Measurements from ENCODE around the gene TMSB15B. TPM values are rescaled to one million over a fixed set of nuclear protein-coding genes. Genes with fewer than 3 reads are reported as not detected.
"Not testable (repeated sequence)": the region's sequence is repeated elsewhere in the genome, so short reads cannot be mapped to it uniquely, and the experiment has no call there.

The TMSB15B gene
- total RNA-seq, 1 donor from 2014 or later, result 12.5 TPM

DNA sequence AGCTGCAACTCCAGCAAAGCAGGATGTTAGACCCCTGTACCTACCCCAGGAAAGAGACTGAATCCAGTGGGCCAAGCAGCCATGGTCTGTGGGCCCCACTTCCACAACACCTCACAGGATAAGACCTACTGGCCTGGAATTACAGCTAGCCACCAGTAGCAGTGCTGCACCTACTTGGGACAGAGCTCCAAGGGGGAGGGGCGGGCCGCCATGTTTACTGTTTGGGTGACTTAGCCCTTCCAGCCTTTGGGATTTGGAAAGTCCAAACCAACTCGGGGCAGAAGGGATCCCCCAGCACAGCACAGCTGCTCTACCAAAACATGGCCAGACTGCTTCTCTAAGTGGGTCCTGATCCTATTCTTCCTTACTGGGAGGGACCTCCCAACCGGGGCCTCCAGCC is 9.1 kb upstream of the TMSB15B start:
- H3K4me3 Mint-ChIP-seq (ENCODE audit: unreplicated experiment), result no peak overlapping the region

DNA sequence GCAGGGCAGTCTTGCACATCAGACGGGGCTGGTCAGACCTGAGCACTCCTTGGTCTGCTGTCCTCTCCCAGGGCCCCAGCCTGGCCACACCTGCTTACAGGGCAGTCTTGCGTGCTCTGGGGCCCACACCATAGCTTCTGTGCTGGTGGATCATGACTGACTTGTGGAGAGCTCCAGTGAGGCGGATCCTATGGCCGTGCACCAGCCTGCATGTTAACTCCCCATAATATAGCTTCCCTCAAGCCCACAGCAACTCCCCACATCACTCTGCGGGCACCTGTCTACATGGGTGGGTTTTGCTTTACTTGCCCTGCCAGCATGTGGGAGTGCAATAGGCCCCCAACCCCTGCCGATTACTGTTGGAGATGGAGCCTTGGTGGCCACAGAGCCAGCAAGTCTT is 8.2 kb upstream of the TMSB15B start:
- H3K4me3 Mint-ChIP-seq (ENCODE audit: unreplicated experiment), result no peak overlapping the region
- H3K36me3 Mint-ChIP-seq (ENCODE audit: low read depth), result no peaks in the 10 kb centered on the region
- TF ChIP-seq, protein P1, sequence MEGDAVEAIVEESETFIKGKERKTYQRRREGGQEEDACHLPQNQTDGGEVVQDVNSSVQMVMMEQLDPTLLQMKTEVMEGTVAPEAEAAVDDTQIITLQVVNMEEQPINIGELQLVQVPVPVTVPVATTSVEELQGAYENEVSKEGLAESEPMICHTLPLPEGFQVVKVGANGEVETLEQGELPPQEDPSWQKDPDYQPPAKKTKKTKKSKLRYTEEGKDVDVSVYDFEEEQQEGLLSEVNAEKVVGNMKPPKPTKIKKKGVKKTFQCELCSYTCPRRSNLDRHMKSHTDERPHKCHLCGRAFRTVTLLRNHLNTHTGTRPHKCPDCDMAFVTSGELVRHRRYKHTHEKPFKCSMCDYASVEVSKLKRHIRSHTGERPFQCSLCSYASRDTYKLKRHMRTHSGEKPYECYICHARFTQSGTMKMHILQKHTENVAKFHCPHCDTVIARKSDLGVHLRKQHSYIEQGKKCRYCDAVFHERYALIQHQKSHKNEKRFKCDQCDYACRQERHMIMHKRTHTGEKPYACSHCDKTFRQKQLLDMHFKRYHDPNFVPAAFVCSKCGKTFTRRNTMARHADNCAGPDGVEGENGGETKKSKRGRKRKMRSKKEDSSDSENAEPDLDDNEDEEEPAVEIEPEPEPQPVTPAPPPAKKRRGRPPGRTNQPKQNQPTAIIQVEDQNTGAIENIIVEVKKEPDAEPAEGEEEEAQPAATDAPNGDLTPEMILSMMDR (IDR thresholded peaks at IDR 0.05), result no peak
- no peak overlapping the region for H3K27ac Mint-ChIP-seq (ENCODE audit: unreplicated experiment)
- DNase-seq (ENCODE audit: low spot score), result peak; percentile 65
- no peaks in the 10 kb centered on the region for H3K4me1 Mint-ChIP-seq (ENCODE audit: low read depth)
- no peaks in the 10 kb centered on the region for H3K27me3 Mint-ChIP-seq (ENCODE audit: low read depth)
- no peaks in the 10 kb centered on the region for H3K9me3 Mint-ChIP-seq (ENCODE audit: low read depth)

More for the DNA sequence above, 9.1 kb upstream of the TMSB15B start:
- TF ChIP-seq, protein P1 (IDR thresholded peaks at IDR 0.05), result no peak
- DNase-seq (ENCODE audit: low spot score), result peak; percentile 80
- Mint-ChIP-seq H3K27ac (ENCODE audit: unreplicated experiment) (no peak overlapping the region), H3K9me3 (ENCODE audit: low read depth) (no peaks in the 10 kb centered on the region), H3K36me3 (ENCODE audit: low read depth) (no peaks in the 10 kb centered on the region), H3K4me1 (ENCODE audit: low read depth) (no peaks in the 10 kb centered on the region), H3K27me3 (ENCODE audit: low read depth) (no peaks in the 10 kb centered on the region)

DNA sequence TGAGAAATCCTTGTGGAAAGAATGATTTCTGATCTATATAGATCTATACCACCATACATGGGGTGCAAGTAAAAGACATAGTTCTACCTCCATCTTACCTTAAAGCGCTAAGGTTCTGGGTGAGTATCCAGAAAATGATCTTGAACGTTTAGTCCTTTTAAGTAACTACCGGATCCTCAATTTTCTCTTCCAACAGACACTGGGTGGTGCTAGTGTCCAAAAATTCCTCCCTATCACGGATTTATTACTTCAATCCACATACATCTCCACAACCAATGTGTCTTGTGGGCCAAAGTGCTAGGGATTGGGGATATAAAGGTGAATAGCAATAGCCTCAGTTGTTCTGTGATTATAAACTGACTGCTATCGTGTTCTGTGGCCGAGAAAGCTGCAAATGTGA is 1.8 kb upstream of the TMSB15B start:
- not testable (repeated sequence) for H3K36me3 Mint-ChIP-seq (ENCODE audit: low read depth); H3K4me3 Mint-ChIP-seq (ENCODE audit: unreplicated experiment); H3K4me1 Mint-ChIP-seq (ENCODE audit: low read depth); H3K27ac Mint-ChIP-seq (ENCODE audit: unreplicated experiment); H3K27me3 Mint-ChIP-seq (ENCODE audit: low read depth); H3K9me3 Mint-ChIP-seq (ENCODE audit: low read depth); DNase-seq (ENCODE audit: low spot score)

DNA sequence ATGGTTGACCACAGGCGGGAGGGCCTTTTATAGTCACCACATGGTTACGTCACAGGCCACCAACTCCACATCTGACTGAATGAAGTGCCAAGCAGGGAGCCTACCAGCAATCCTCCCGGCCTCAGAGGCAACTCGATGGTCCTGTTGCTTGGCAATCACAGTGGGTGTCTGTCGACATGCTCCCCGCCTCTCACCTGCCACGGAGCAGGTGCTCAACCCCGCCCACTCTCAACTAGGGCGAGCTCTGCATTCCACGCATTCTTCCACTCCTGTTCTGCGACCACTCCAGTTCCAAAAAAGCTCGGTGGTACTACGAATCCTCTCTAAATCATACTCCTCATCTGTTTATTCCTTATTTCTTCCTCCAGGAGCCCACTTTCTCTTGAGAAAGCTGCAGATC is 21.1 kb downstream of the TMSB15B start:
- not testable (repeated sequence) for H3K27me3 Mint-ChIP-seq (ENCODE audit: low read depth); H3K27ac Mint-ChIP-seq (ENCODE audit: unreplicated experiment); H3K4me3 Mint-ChIP-seq (ENCODE audit: unreplicated experiment); DNase-seq (ENCODE audit: low spot score); H3K9me3 Mint-ChIP-seq (ENCODE audit: low read depth); H3K4me1 Mint-ChIP-seq (ENCODE audit: low read depth); H3K36me3 Mint-ChIP-seq (ENCODE audit: low read depth)

DNA sequence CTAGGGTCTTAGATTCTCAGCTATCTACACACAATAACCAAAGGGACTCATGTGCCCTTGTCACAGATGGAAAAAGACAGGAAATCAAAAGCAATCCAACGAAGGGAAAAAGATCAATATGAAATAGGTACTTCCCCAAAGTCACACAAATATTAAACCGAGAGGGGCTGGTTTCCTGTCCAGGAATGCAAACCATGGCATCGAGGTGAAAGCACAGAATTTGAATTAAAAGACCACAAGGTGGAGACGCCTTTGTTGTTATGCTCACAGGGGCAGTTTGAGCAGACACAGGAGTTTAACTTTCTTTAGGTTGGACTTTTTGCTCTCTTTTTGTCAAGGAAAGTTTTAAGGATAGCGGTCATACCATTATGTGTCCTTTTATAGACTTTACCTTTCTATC is 36.8 kb downstream of the TMSB15B start:
- H3K4me3 Mint-ChIP-seq (ENCODE audit: unreplicated experiment), result no peak overlapping the region
- DNase-seq (ENCODE audit: low spot score), result no peak
- peaks cover 17% of the 10 kb centered on the region for H3K4me1 Mint-ChIP-seq (ENCODE audit: low read depth)
- TF ChIP-seq, protein P1 (IDR thresholded peaks at IDR 0.05), result no peak
- H3K36me3 Mint-ChIP-seq (ENCODE audit: low read depth), result no peaks in the 10 kb centered on the region
- no peak overlapping the region for H3K27ac Mint-ChIP-seq (ENCODE audit: unreplicated experiment)
- no peaks in the 10 kb centered on the region for H3K27me3 Mint-ChIP-seq (ENCODE audit: low read depth)
- H3K9me3 Mint-ChIP-seq (ENCODE audit: low read depth), result peaks cover 4% of the 10 kb centered on the region

DNA sequence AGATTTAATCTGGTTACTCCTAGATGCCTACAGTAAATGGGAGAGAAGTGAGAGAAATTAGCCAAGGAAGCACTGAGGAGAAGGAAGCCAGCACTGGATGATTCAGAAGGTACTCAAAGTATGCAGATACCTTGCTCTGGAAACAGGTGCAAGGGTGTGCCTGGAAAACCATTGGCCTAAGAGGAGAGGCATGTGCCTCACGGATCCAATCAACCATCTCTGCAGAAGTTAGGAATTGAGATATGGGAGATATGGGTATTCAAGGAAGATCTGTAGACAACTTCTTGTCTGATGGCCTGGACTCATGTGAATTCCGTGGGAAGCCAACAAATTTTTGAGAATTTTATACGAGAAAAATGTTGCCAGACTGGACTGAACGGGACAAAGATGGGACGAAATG is 46.4 kb downstream of the TMSB15B start:
- TF ChIP-seq, protein P1 (IDR thresholded peaks at IDR 0.05), result no peak
- peaks cover 25% of the 10 kb centered on the region for H3K9me3 Mint-ChIP-seq (ENCODE audit: low read depth)
- peaks cover 3% of the 10 kb centered on the region for H3K27me3 Mint-ChIP-seq (ENCODE audit: low read depth)
- no peak overlapping the region for H3K27ac Mint-ChIP-seq (ENCODE audit: unreplicated experiment)
- no peaks in the 10 kb centered on the region for H3K36me3 Mint-ChIP-seq (ENCODE audit: low read depth)
- DNase-seq (ENCODE audit: low spot score), result no peak
- no peak overlapping the region for H3K4me3 Mint-ChIP-seq (ENCODE audit: unreplicated experiment)
- no peaks in the 10 kb centered on the region for H3K4me1 Mint-ChIP-seq (ENCODE audit: low read depth)

Data from chondrocyte (in vitro differentiated cells).